Activated CD4-positive, alpha-beta T cell treated with anti-CD3 and anti-CD28 coated beads for 4 hours (primary cell): ENCODE measurements around the gene KRTAP5-1.

Experiments used
- DNase-seq, 2 donors: peaks; one replicate each; pipeline ENCODE4 v3.0.0-alpha.2; 2020

KRTAP5-1 gene

GRCh38 chr11:1570896-1571759 lies 14.0 kb downstream of the KRTAP5-1 start:
- DNase-seq = peak in 1 of 2 donors; percentile 38

- DNase-seq = no peak
Measured at GRCh38 chr11:1570531-1570895, 14.6 kb downstream of the KRTAP5-1 start.

GRCh38 chr11:1570001-1570453 lies 15.1 kb downstream of the KRTAP5-1 start:
- DNase-seq = no peak

- no peak for DNase-seq
Measured at GRCh38 chr11:1569251-1569780, 15.8 kb downstream of the KRTAP5-1 start.

- no peak for DNase-seq
Measured at GRCh38 chr11:1568441-1568911, 16.6 kb downstream of the KRTAP5-1 start.

- no peak for DNase-seq
Measured at GRCh38 chr11:1567721-1568100, 17.4 kb downstream of the KRTAP5-1 start.

- DNase-seq = no peak
Measured at GRCh38 chr11:1567052-1567720, 17.9 kb downstream of the KRTAP5-1 start.

GRCh38 chr11:1566381-1567051 lies 18.6 kb downstream of the KRTAP5-1 start:
- DNase-seq = no peak

GRCh38 chr11:1565904-1566247 lies 19.2 kb downstream of the KRTAP5-1 start:
- no peak for DNase-seq

- DNase-seq = no peak
Measured at GRCh38 chr11:1565173-1565903, 19.7 kb downstream of the KRTAP5-1 start.

- no peak for DNase-seq
Measured at GRCh38 chr11:1564535-1565172, 20.4 kb downstream of the KRTAP5-1 start.

GRCh38 chr11:1563697-1564534 lies 21.2 kb downstream of the KRTAP5-1 start:
- DNase-seq = no peak

- DNase-seq = no peak
Measured at GRCh38 chr11:1563149-1563638, 21.9 kb downstream of the KRTAP5-1 start.

GRCh38 chr11:1562469-1563148 lies 22.5 kb downstream of the KRTAP5-1 start:
- no peak for DNase-seq

GRCh38 chr11:1561955-1562354 lies 23.1 kb downstream of the KRTAP5-1 start:
- no peak for DNase-seq

- DNase-seq = no peak
Measured at GRCh38 chr11:1561266-1561665, 23.8 kb downstream of the KRTAP5-1 start.

GRCh38 chr11:1560649-1561251 lies 24.3 kb downstream of the KRTAP5-1 start:
- no peak for DNase-seq

GRCh38 chr11:1560002-1560648 lies 25.0 kb downstream of the KRTAP5-1 start:
- no peak for DNase-seq
